Pulmonary artery endothelial cell (primary cell): ENCODE results near the gene XKR3. TPM values are rescaled to one million over a fixed set of nuclear protein-coding genes. Genes with fewer than 3 reads are reported as not detected.
"Not testable (repeated sequence)": the region's sequence is repeated elsewhere in the genome, so short reads cannot be mapped to it uniquely, and the experiment has no call there.

Source experiments
- DNase-seq: peaks from one replicate; pipeline ENCODE4 v3.0.0-alpha.2; 2011; ENCODE audit warnings: low read depth, low spot score
- total RNA-seq: library from RNA; depleted of rRNA; stranded (reverse); fragments of >200 nt; gene quantifications from 2 replicates; pipeline ENCODE4 v1.2.3, GENCODE V29; 2014

Gene XKR3
- total RNA-seq, 1 donor from 2014 or later = not detected

GRCh38 chr22:16748160-16748929 lies 76.9 kb downstream of the XKR3 start:
- not testable (repeated sequence) for DNase-seq

- not testable (repeated sequence) for DNase-seq
These were observed 77.7 kb downstream of the XKR3 start for GRCh38 chr22:16747266-16748159.

- DNase-seq = not testable (repeated sequence)
These were observed 90.9 kb downstream of the XKR3 start for GRCh38 chr22:16734271-16734670.

Other genes with a start within 250 kb of the XKR3 start
- gene CCT8L2, start 232.6 kb downstream of the XKR3 start, total RNA-seq = not detected in 2 replicates
- gene GAB4, start 182.8 kb upstream of the XKR3 start, total RNA-seq = not detected in 2 replicates